Activated naive CD4-positive, alpha-beta T cell treated with anti-CD3 and anti-CD28 coated beads, Interleukin-2, amount 50 U/mL, for 72 hours (primary cell): ENCODE data around the gene TDP1. TPM values are rescaled to one million over a fixed set of nuclear protein-coding genes. Genes with fewer than 3 reads are reported as not detected.

Source experiments
- total RNA-seq, 2 donors: library from RNA; stranded (reverse); gene quantifications; one replicate each; pipeline ENCODE4 v1.2.3, GENCODE V29; 2022

The TDP1 gene
- total RNA-seq, 2 donors from 2014 or later, result 99.2 to 109 TPM

Other genes starting within 250 kb of the TDP1 start
- gene EFCAB11, start 1.2 kb upstream of the TDP1 start, total RNA-seq, result 10 to 100 TPM in 1 of 2 donors, 1 to 10 TPM in 1; 8.9 to 12.5 TPM
- not detected for gene KCNK13, start 106.1 kb downstream of the TDP1 start, total RNA-seq